Measurements from ENCODE around the gene TMEM208. TPM values are rescaled to one million over a fixed set of nuclear protein-coding genes. Genes with fewer than 3 reads are reported as not detected.
A peak's percentile ranks its signal among the peaks of the same experiment; 100 is the strongest.

Gene TMEM208
- total and polyA plus RNA-seq, 3 experiments from 2014 or later, result 58.4 to 83.7 (median 69.5) TPM

DNA sequence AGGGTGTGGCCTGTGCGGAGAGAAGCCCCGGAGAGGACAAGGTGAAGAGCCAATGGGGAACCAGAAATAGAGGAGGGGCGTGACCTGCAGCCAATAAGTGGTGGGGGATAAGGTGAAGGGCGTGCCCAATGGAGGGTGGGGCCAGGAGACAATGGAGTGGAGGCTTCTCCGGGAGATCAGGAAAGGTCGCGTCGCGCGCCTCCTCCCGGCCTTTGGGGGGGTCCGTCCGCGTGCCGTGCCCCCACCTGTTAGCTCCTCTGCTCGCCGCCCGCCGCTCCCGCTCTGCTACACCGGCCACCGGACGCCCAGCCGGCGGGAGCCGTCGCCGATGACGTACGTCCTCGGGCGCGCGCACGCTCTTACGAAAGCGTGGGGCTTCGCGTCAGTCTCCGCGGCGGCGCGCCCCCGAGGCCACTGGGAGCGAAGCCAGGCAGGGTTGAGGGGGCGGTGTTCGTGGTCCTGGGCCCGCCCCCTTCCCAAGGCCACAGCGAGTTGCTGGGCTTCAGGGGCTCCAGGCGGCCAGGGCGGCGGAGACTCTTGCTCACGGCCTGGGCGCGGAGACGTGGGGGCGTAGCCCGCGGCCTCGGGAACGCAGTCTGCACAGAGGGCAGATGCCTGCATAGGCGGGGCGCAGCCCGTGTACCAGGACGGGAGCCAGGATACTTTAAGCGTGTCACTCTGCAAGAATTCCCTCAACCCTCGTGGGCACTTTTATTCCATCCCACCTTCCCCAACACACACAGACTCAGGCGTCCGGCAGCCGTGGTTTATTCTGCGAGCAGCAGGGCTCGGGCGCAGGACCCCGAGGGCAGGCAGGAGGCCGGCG, 43.1 kb upstream of the TMEM208 start, which contains the start of gene MATCAP1:
Gene MATCAP1, minus strand, starts transcription at position 337 of the 826 bp plus-strand sequence. CDS start 3,353 bp downstream, outside the sequence.
- H3K4me3 ChIP-seq (ENCODE audit: low read length), result peak within 1 kb of the TSS; percentile 70
- ChIA-PET POLR2A (interaction anchor here (0.9 kb wide), 1 partner anchor 9 kb away, joined by 6 read pairs; no protein-coding TSS in a partner anchor), CTCF (interaction anchor here (1.1 to 11.3 kb wide), 14 partner anchors 7 to 206 kb away, joined by 4 to 205 read pairs (median 10); partner anchors contain the start of genes B3GNT9, FBXL8, HSF4 and NOL3)
- Mint-ChIP-seq H3K27ac (no peak within 1 kb of the TSS), H3K4me1 (peaks cover 9 to 21% (median 9%) of the 10 kb centered on the region in 3 donors), H3K36me3 (no peaks in the 10 kb centered on the region), H3K9me3 (no peaks in the 10 kb centered on the region), H3K4me3 (peak within 1 kb of the TSS in 5 of 7 donors; percentile 48 to 87 (median 71)), H3K27me3 (peaks cover 0 to 4% of the 10 kb centered on the region in 2 donors)
- no peaks in the 10 kb centered on the region for H3K36me3 ChIP-seq (ENCODE audit: insufficient read depth, low read length)
- H3K4me1 ChIP-seq (ENCODE audit: insufficient read depth, low read length), result peaks cover 25% of the 10 kb centered on the region
- no peaks in the 10 kb centered on the region for H3K27me3 ChIP-seq (ENCODE audit: insufficient read depth, low read length, poor library complexity, severe bottlenecking)
- H3K27ac ChIP-seq (ENCODE audit: low read depth, low read length), result peak within 1 kb of the TSS; percentile 91
- H3K9me3 ChIP-seq (ENCODE audit: low read length), result no peaks in the 10 kb centered on the region
- peak; percentile 88 to 97 (median 96) for DNase-seq

GRCh38 chr16:67184453-67184994, 42.4 kb upstream of the TMEM208 start:
- H3K9me3 Mint-ChIP-seq, result no peaks in the 10 kb centered on the region
- no peaks in the 10 kb centered on the region for H3K36me3 ChIP-seq (ENCODE audit: insufficient read depth, low read length)
- no peaks in the 10 kb centered on the region for H3K36me3 Mint-ChIP-seq
- peak overlapping the region; percentile 70 for H3K4me3 ChIP-seq (ENCODE audit: low read length)
- no peak for DNase-seq
- peaks cover 8 to 19% (median 9%) of the 10 kb centered on the region in 3 donors for H3K4me1 Mint-ChIP-seq
- no peaks in the 10 kb centered on the region for H3K9me3 ChIP-seq (ENCODE audit: low read length)
- H3K4me1 ChIP-seq (ENCODE audit: insufficient read depth, low read length), result peaks cover 25% of the 10 kb centered on the region
- ChIA-PET POLR2A (interaction anchor here (0.7 to 1.4 kb wide), 4 partner anchors 25 to 63 kb away, joined by 3 to 8 read pairs (median 4); partner anchors contain the start of genes FBXL8, FHOD1, SLC9A5 and TRADD), CTCF (interaction anchor here (0.6 to 11.3 kb wide), 25 partner anchors 8 to 289 kb away, joined by 3 to 205 read pairs (median 5); partner anchors contain the start of genes B3GNT9, CES3, FBXL8 and HSF4)
- H3K4me3 Mint-ChIP-seq, result peak overlapping the region in 5 of 7 donors; percentile 48 to 87 (median 71)
- H3K27ac ChIP-seq (ENCODE audit: low read depth, low read length), result no peak overlapping the region
- H3K27ac Mint-ChIP-seq, result no peak overlapping the region
- peaks cover 0 to 4% of the 10 kb centered on the region in 2 donors for H3K27me3 Mint-ChIP-seq
- H3K27me3 ChIP-seq (ENCODE audit: insufficient read depth, low read length, poor library complexity, severe bottlenecking), result no peaks in the 10 kb centered on the region

- DNase-seq, result peak; percentile 72 to 87 (median 77)
- no peaks in the 10 kb centered on the region for H3K9me3 Mint-ChIP-seq
- Histone ChIP-seq H3K4me3 (ENCODE audit: low read length) (no peak overlapping the region), H3K27me3 (ENCODE audit: insufficient read depth, low read length, poor library complexity, severe bottlenecking) (no peaks in the 10 kb centered on the region), H3K4me1 (ENCODE audit: insufficient read depth, low read length) (peaks cover 25% of the 10 kb centered on the region), H3K36me3 (ENCODE audit: insufficient read depth, low read length) (no peaks in the 10 kb centered on the region), H3K9me3 (ENCODE audit: low read length) (no peaks in the 10 kb centered on the region), H3K27ac (ENCODE audit: low read depth, low read length) (no peak overlapping the region)
- H3K4me1 Mint-ChIP-seq, result peaks cover 8 to 19% (median 9%) of the 10 kb centered on the region in 3 donors
- H3K36me3 Mint-ChIP-seq, result no peaks in the 10 kb centered on the region
- ChIA-PET CTCF (interaction anchor here (0.6 to 11.3 kb wide), 27 partner anchors 9 to 297 kb away, joined by 3 to 205 read pairs (median 5); partner anchors contain the start of genes B3GNT9, CES3, FBXL8 and HSF4), POLR2A (interaction anchor here (0.6 to 1.4 kb wide), 8 partner anchors 12 to 1474 kb away, joined by 3 to 8 read pairs (median 3); partner anchors contain the start of genes FBXL8, FHOD1, SLC9A5 and TRADD)
- H3K27ac Mint-ChIP-seq, result peak overlapping the region; percentile 17 to 94 (median 91)
- peaks cover 0 to 4% of the 10 kb centered on the region in 2 donors for H3K27me3 Mint-ChIP-seq
- peak overlapping the region; percentile 81 to 93 (median 93) for H3K4me3 Mint-ChIP-seq
Observed at GRCh38 chr16:67184995-67185650, 41.8 kb upstream of the TMEM208 start.

DNA sequence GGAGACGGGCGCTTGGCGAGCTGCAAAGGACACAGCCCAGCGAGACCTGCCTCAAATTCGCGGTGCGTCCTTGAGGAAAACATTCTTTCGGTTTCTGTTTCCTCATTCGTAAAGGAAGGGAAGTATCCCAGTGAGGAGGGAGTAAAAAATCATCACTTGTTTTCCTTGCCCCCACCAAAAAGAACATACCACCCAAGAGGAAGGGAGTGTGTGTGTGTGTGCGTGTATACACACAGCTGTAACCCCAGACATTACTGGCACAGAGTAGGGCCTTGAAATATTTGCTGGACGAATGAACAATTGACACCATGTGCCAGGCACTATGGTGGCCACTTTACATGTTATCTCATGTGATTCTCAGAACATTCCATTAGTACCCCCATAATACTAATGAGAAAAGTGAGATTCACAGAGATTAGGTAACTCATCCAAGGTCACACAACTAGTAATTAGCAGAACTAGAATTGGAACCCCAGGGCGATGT, 41.2 kb upstream of the TMEM208 start:
- Histone ChIP-seq H3K4me1 (ENCODE audit: insufficient read depth, low read length) (peaks cover 25% of the 10 kb centered on the region), H3K27me3 (ENCODE audit: insufficient read depth, low read length, poor library complexity, severe bottlenecking) (no peaks in the 10 kb centered on the region), H3K36me3 (ENCODE audit: insufficient read depth, low read length) (no peaks in the 10 kb centered on the region), H3K27ac (ENCODE audit: low read depth, low read length) (no peak overlapping the region), H3K9me3 (ENCODE audit: low read length) (no peaks in the 10 kb centered on the region), H3K4me3 (ENCODE audit: low read length) (no peak overlapping the region)
- H3K36me3 Mint-ChIP-seq, result no peaks in the 10 kb centered on the region
- peak overlapping the region in 5 of 8 donors; percentile 17 to 92 (median 90) for H3K27ac Mint-ChIP-seq
- DNase-seq, result no peak
- ChIA-PET CTCF (interaction anchor here (0.7 to 11.3 kb wide), 25 partner anchors 9 to 296 kb away, joined by 3 to 205 read pairs (median 5); partner anchors contain the start of genes B3GNT9, CES3, FBXL8 and HSF4), POLR2A (interaction anchor here (0.6 to 1.4 kb wide), 8 partner anchors 12 to 1473 kb away, joined by 3 to 8 read pairs (median 3); partner anchors contain the start of genes FBXL8, FHOD1, SLC9A5 and TRADD)
- H3K9me3 Mint-ChIP-seq, result no peaks in the 10 kb centered on the region
- peak overlapping the region; percentile 81 to 93 (median 93) for H3K4me3 Mint-ChIP-seq
- peaks cover 8 to 19% (median 9%) of the 10 kb centered on the region in 3 donors for H3K4me1 Mint-ChIP-seq
- peaks cover 0 to 4% of the 10 kb centered on the region in 2 donors for H3K27me3 Mint-ChIP-seq

DNA sequence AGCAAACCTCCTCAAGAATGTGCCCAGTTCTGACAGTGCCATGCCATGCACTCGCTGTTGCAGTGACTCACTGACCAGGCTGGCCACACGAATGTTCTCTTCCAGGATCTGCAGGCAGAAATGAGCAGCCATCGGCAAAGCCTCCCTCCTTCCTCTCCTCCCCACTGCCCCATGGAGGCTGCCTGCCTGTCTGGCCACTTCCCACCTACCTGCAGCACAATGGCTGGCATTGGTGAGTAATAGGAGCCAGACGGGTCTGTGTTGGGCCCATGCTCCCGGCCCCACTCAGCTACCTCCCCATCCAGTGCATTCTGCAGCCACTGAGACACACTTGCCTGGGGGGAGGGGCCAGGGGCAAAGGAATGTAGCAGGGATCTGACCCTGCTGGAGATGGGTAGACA, 40.4 kb upstream of the TMEM208 start:
- Mint-ChIP-seq H3K27ac (no peak overlapping the region), H3K36me3 (no peaks in the 10 kb centered on the region), H3K27me3 (peaks cover 0 to 4% of the 10 kb centered on the region in 2 donors), H3K9me3 (no peaks in the 10 kb centered on the region), H3K4me1 (peaks cover 11 to 22% (median 13%) of the 10 kb centered on the region in 3 donors), H3K4me3 (peak overlapping the region in 3 of 7 donors; percentile 6 to 34 (median 24))
- POLR2A ChIA-PET, result interaction anchor here (0.8 kb wide), 1 partner anchor 16 kb away, joined by 3 read pairs; the partner anchor contains the start of gene NOL3
- Histone ChIP-seq H3K9me3 (ENCODE audit: low read length) (no peaks in the 10 kb centered on the region), H3K4me1 (ENCODE audit: insufficient read depth, low read length) (peaks cover 29% of the 10 kb centered on the region), H3K36me3 (ENCODE audit: insufficient read depth, low read length) (no peaks in the 10 kb centered on the region), H3K4me3 (ENCODE audit: low read length) (no peak overlapping the region), H3K27ac (ENCODE audit: low read depth, low read length) (no peak overlapping the region), H3K27me3 (ENCODE audit: insufficient read depth, low read length, poor library complexity, severe bottlenecking) (no peaks in the 10 kb centered on the region)
- CTCF ChIA-PET, result interaction anchor here (1.0 to 11.3 kb wide), 4 partner anchors 10 to 356 kb away, joined by 3 to 205 read pairs (median 14); partner anchors contain the start of genes B3GNT9, FBXL8, HSF4 and NAE1
- no peak for DNase-seq

- CTCF ChIA-PET, result interaction anchor here (1.0 to 11.3 kb wide), 2 partner anchors 29 to 357 kb away, joined by 3 to 205 read pairs; partner anchors contain the start of genes B3GNT9, FBXL8, HSF4 and NAE1
- H3K9me3 Mint-ChIP-seq, result no peaks in the 10 kb centered on the region
- H3K27me3 Mint-ChIP-seq, result peaks cover 0 to 4% of the 10 kb centered on the region in 2 donors
- H3K36me3 ChIP-seq (ENCODE audit: insufficient read depth, low read length), result no peaks in the 10 kb centered on the region
- no peak for DNase-seq
- H3K9me3 ChIP-seq (ENCODE audit: low read length), result no peaks in the 10 kb centered on the region
- H3K4me3 Mint-ChIP-seq, result no peak overlapping the region
- no peak overlapping the region for H3K27ac ChIP-seq (ENCODE audit: low read depth, low read length)
- H3K27me3 ChIP-seq (ENCODE audit: insufficient read depth, low read length, poor library complexity, severe bottlenecking), result no peaks in the 10 kb centered on the region
- H3K4me3 ChIP-seq (ENCODE audit: low read length), result no peak overlapping the region
- H3K36me3 Mint-ChIP-seq, result peaks cover 0 to 2% (median 0%) of the 10 kb centered on the region in 3 donors
- POLR2A ChIA-PET, result no interaction called here
- H3K4me1 ChIP-seq (ENCODE audit: insufficient read depth, low read length), result peaks cover 33% of the 10 kb centered on the region
- H3K27ac Mint-ChIP-seq, result no peak overlapping the region
- peaks cover 15 to 28% (median 18%) of the 10 kb centered on the region in 3 donors for H3K4me1 Mint-ChIP-seq
Observed at GRCh38 chr16:67187175-67187890, 39.6 kb upstream of the TMEM208 start.

All from CD8-positive, alpha-beta memory T cell (primary cell).